ENCODE data around the gene MAML3. TPM values are rescaled to one million over a fixed set of nuclear protein-coding genes. Genes with fewer than 3 reads are reported as not detected.

The MAML3 gene
- total RNA-seq, 1 donor from 2014 or later, result 8.1 TPM

- DNase-seq (ENCODE audit: low read depth) (peak; percentile 65), FAIRE-seq (no peak)
- Histone ChIP-seq H3K9me3 (ENCODE audit: insufficient read depth, low read depth, low read length) (no peaks in the 10 kb centered on the region), H3K27me3 (ENCODE audit: insufficient read depth, low read length) (no peaks in the 10 kb centered on the region), H4K20me1 (ENCODE audit: insufficient read depth, low read length) (no peaks in the 10 kb centered on the region), H3K9ac (ENCODE audit: low read length) (no peak overlapping the region), H3K4me2 (ENCODE audit: low read length) (no peak overlapping the region), H3K4me3 (ENCODE audit: insufficient read depth, low read depth, low read length) (no peak overlapping the region), H3K79me2 (ENCODE audit: insufficient read depth, low read length) (no peaks in the 10 kb centered on the region), H3K27ac (ENCODE audit: low read depth, low read length) (no peak overlapping the region), H2AFZ (ENCODE audit: low read depth, low read length) (no peak overlapping the region), H3K4me1 (ENCODE audit: insufficient read depth, low read length) (peaks cover 12% of the 10 kb centered on the region), H3K36me3 (ENCODE audit: insufficient read depth, low read length) (no peaks in the 10 kb centered on the region)
- H3K4me1 Mint-ChIP-seq (ENCODE audit: low read depth, unreplicated experiment), result peaks cover 62% of the 10 kb centered on the region
- H3K9me3 Mint-ChIP-seq (ENCODE audit: unreplicated experiment), result no peaks in the 10 kb centered on the region
- peak overlapping the region; percentile 73 for H3K27ac Mint-ChIP-seq (ENCODE audit: unreplicated experiment)
- peaks cover 4% of the 10 kb centered on the region for H3K36me3 Mint-ChIP-seq (ENCODE audit: low read depth, unreplicated experiment)
- no peak for TF ChIP-seq CTCF (IDR thresholded peaks at IDR 0.05; ENCODE audit: insufficient read depth, low read depth, low read length)
- no peak for TF ChIP-seq EZH2 (IDR thresholded peaks at IDR 0.05; ENCODE audit: insufficient read depth, low read length)
- no peaks in the 10 kb centered on the region for H3K27me3 Mint-ChIP-seq (ENCODE audit: low read depth, unreplicated experiment)
- no peak overlapping the region for H3K4me3 Mint-ChIP-seq (ENCODE audit: unreplicated experiment)
These were observed 73.1 kb downstream of the MAML3 start for GRCh38 chr4:140080883-140081282.

GRCh38 chr4:140078366-140078765 is 75.6 kb downstream of the MAML3 start:
- Histone ChIP-seq H3K4me2 (ENCODE audit: low read length) (no peak overlapping the region), H3K27me3 (ENCODE audit: insufficient read depth, low read length) (no peaks in the 10 kb centered on the region), H3K4me1 (ENCODE audit: insufficient read depth, low read length) (peaks cover 6% of the 10 kb centered on the region), H2AFZ (ENCODE audit: low read depth, low read length) (no peak overlapping the region), H3K9me3 (ENCODE audit: insufficient read depth, low read depth, low read length) (no peaks in the 10 kb centered on the region), H3K9ac (ENCODE audit: low read length) (no peak overlapping the region), H3K79me2 (ENCODE audit: insufficient read depth, low read length) (no peaks in the 10 kb centered on the region), H3K4me3 (ENCODE audit: insufficient read depth, low read depth, low read length) (no peak overlapping the region), H3K27ac (ENCODE audit: low read depth, low read length) (no peak overlapping the region), H3K36me3 (ENCODE audit: insufficient read depth, low read length) (no peaks in the 10 kb centered on the region), H4K20me1 (ENCODE audit: insufficient read depth, low read length) (no peaks in the 10 kb centered on the region)
- Mint-ChIP-seq H3K9me3 (ENCODE audit: unreplicated experiment) (no peaks in the 10 kb centered on the region), H3K4me3 (ENCODE audit: unreplicated experiment) (no peak overlapping the region), H3K27ac (ENCODE audit: unreplicated experiment) (peak overlapping the region; percentile 96), H3K36me3 (ENCODE audit: low read depth, unreplicated experiment) (peaks cover 3% of the 10 kb centered on the region), H3K4me1 (ENCODE audit: low read depth, unreplicated experiment) (peaks cover 46% of the 10 kb centered on the region), H3K27me3 (ENCODE audit: low read depth, unreplicated experiment) (no peaks in the 10 kb centered on the region)
- no peak for FAIRE-seq
- DNase-seq (ENCODE audit: low read depth), result peak; percentile 61
- TF ChIP-seq CTCF (IDR thresholded peaks at IDR 0.05; ENCODE audit: insufficient read depth, low read depth, low read length) (no peak), EZH2 (IDR thresholded peaks at IDR 0.05; ENCODE audit: insufficient read depth, low read length) (no peak)

DNA sequence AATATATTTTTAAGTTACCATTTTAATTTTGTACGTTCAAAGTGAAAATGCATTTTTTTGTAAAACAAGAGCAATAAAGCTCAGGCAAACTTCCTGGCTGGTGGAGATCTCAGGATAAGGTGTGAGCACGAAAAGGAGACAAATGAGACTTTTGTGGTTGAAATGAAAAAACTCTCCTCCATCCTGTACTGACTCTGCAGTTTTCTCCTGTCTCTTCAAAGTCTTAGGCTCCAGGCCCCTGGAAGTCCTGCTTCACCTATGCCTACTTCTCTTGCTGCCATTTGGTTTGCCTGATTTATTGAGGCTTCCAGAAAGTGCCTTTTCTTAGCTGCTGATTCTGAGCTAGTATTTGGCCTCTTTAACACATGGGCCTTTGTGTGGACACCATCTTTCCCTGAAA is 77.7 kb downstream of the MAML3 start:
- Histone ChIP-seq H4K20me1 (ENCODE audit: insufficient read depth, low read length) (no peaks in the 10 kb centered on the region), H3K36me3 (ENCODE audit: insufficient read depth, low read length) (no peaks in the 10 kb centered on the region), H3K79me2 (ENCODE audit: insufficient read depth, low read length) (no peaks in the 10 kb centered on the region), H2AFZ (ENCODE audit: low read depth, low read length) (no peak overlapping the region), H3K4me2 (ENCODE audit: low read length) (no peak overlapping the region), H3K4me3 (ENCODE audit: insufficient read depth, low read depth, low read length) (no peak overlapping the region), H3K4me1 (ENCODE audit: insufficient read depth, low read length) (peaks cover 4% of the 10 kb centered on the region), H3K27me3 (ENCODE audit: insufficient read depth, low read length) (no peaks in the 10 kb centered on the region), H3K27ac (ENCODE audit: low read depth, low read length) (no peak overlapping the region), H3K9ac (ENCODE audit: low read length) (no peak overlapping the region), H3K9me3 (ENCODE audit: insufficient read depth, low read depth, low read length) (no peaks in the 10 kb centered on the region)
- peaks cover 41% of the 10 kb centered on the region for H3K4me1 Mint-ChIP-seq (ENCODE audit: low read depth, unreplicated experiment)
- no peak overlapping the region for H3K4me3 Mint-ChIP-seq (ENCODE audit: unreplicated experiment)
- no peak overlapping the region for H3K27ac Mint-ChIP-seq (ENCODE audit: unreplicated experiment)
- TF ChIP-seq EZH2 (IDR thresholded peaks at IDR 0.05; ENCODE audit: insufficient read depth, low read length) (no peak), CTCF (IDR thresholded peaks at IDR 0.05; ENCODE audit: insufficient read depth, low read depth, low read length) (no peak)
- no peak for DNase-seq (ENCODE audit: low read depth)
- H3K27me3 Mint-ChIP-seq (ENCODE audit: low read depth, unreplicated experiment), result no peaks in the 10 kb centered on the region
- no peak for FAIRE-seq
- no peaks in the 10 kb centered on the region for H3K9me3 Mint-ChIP-seq (ENCODE audit: unreplicated experiment)
- H3K36me3 Mint-ChIP-seq (ENCODE audit: low read depth, unreplicated experiment), result peaks cover 2% of the 10 kb centered on the region

All from astrocyte (in vitro differentiated cells and primary cell).